H1 (cell line): ENCODE results near the gene RBM17. TPM values are rescaled to one million over a fixed set of nuclear protein-coding genes. Genes with fewer than 3 reads are reported as not detected.

Experiments used
- CTCF ChIA-PET: fragments of 300-600 bp; sonication (Branson Sonifier 250); formaldehyde crosslinking; loops from one replicate; lab custom pipeline; 2021; ENCODE audit not compliant: partially characterized antibody; lab: Charles Lee
- POLR2A ChIA-PET: fragments of 300-600 bp; sonication (Branson Sonifier 250); formaldehyde crosslinking; loops from one replicate; lab custom pipeline; 2021; ENCODE audit warnings: inconsistent platforms; ENCODE audit not compliant: partially characterized antibody; lab: Charles Lee
- DNase-seq, 2 experiments: peaks; one replicate each; pipeline versions ENCODE4 v3.0.0 to v3.0.0-alpha.2; 2010 to 2022; ENCODE audit warnings: low spot score in 2 of 2, low read depth in 1 of 2, mixed read lengths in 1 of 2
- FAIRE-seq: peaks from 2 replicates; lab custom pipeline; 2011; peaks lifted over from hg19 to GRCh38; lab: Jason Lieb, UNC
- H2AFZ ChIP-seq: 2 replicates; pipeline ENCODE4 v1.8.1; 2012; ENCODE audit warnings: low read length, inconsistent platforms
- H2AK5ac ChIP-seq: 2 replicates; pipeline ENCODE4 v1.6.1; 2013; ENCODE audit warnings: low read depth, low read length
- H2BK120ac ChIP-seq: replicated peaks from 2 replicates; pipeline ENCODE3; 2013; ENCODE audit warnings: low read depth, low read length, inconsistent platforms
- H2BK12ac ChIP-seq: 2 replicates; pipeline ENCODE4 v1.6.1; 2013; ENCODE audit warnings: low read depth, low read length
- H2BK15ac ChIP-seq: 2 replicates; pipeline ENCODE4 v1.6.1; 2013; ENCODE audit warnings: low read length
- H2BK20ac ChIP-seq: 2 replicates; pipeline ENCODE4 v1.6.1; 2013; ENCODE audit warnings: low read length
- H2BK5ac ChIP-seq: 2 replicates; pipeline ENCODE4 v1.6.1; 2013; ENCODE audit warnings: low read depth, low read length
- H3K14ac ChIP-seq: 2 replicates; pipeline ENCODE4 v1.6.1; 2013; ENCODE audit warnings: inconsistent platforms; ENCODE audit not compliant: insufficient read length
- H3K18ac ChIP-seq: 2 replicates; pipeline ENCODE4 v1.6.1; 2013; ENCODE audit warnings: low read length; ENCODE audit errors: extremely low read depth
- H3K23ac ChIP-seq: 2 replicates; pipeline ENCODE4 v1.6.1; 2013; ENCODE audit warnings: inconsistent platforms; ENCODE audit not compliant: insufficient read length
- H3K23me2 ChIP-seq: 2 replicates; pipeline ENCODE4 v1.6.1; 2013; ENCODE audit warnings: low read depth, low read length
- H3K27ac ChIP-seq: 2 replicates; pipeline ENCODE4 v1.6.1; 2011; ENCODE audit warnings: low read depth, low read length, inconsistent platforms
- H3K27me3 ChIP-seq, 4 experiments: replicated peaks in 1 of 4; 1 replicate in 1 of 4; 2 replicates in 3 of 4; pipeline versions ENCODE4 v1.6.1 to v1.8.1; 2011 to 2013; ENCODE audit warnings: low read length in 3 of 4, mild to moderate bottlenecking in 3 of 4, inconsistent platforms in 2 of 4, mixed read lengths in 2 of 4, moderate library complexity in 1 of 4; ENCODE audit not compliant: control insufficient read depth in 3 of 4, insufficient read depth in 3 of 4; ENCODE audit errors: extremely low read depth in 1 of 4
- H3K36me3 ChIP-seq, 4 experiments: 2 replicates each; pipeline versions ENCODE4 v1.6.1 to v1.8.1; 2011 to 2013; ENCODE audit warnings: mild to moderate bottlenecking in 4 of 4, low read length in 3 of 4, moderate library complexity in 2 of 4, control low read depth in 1 of 4, inconsistent platforms in 1 of 4; ENCODE audit not compliant: insufficient read depth in 4 of 4, control insufficient read depth in 2 of 4
- H3K4ac ChIP-seq: replicated peaks from 2 replicates; pipeline ENCODE3; 2013; ENCODE audit warnings: low read length, low read depth, mixed read lengths, inconsistent platforms; ENCODE audit not compliant: insufficient read length
- H3K4me1 ChIP-seq, 4 experiments: replicated peaks in 1 of 4; 1 replicate in 1 of 4; 2 replicates in 3 of 4; pipeline versions ENCODE4 v1.6.1 to v1.8.1; 2011 to 2013; ENCODE audit warnings: low read length in 3 of 4, inconsistent platforms in 2 of 4, mixed read lengths in 1 of 4; ENCODE audit not compliant: insufficient read depth in 4 of 4, control insufficient read depth in 3 of 4
- H3K4me2 ChIP-seq, 2 experiments: 2 replicates each; pipeline versions ENCODE4 v1.6.1 to v1.8.1; 2011 to 2013; ENCODE audit warnings: low read depth in 2 of 2, low read length in 2 of 2, control low read depth in 1 of 2, inconsistent platforms in 1 of 2, mild to moderate bottlenecking in 1 of 2; ENCODE audit not compliant: insufficient read depth in 1 of 2
- H3K4me3 ChIP-seq, 4 experiments: fragments of 200-600, 300-600 bp in 1 of 4; sonication (generic), shearing (Covaris generic), sonication (Bioruptor Twin) in 1 of 4; 2 replicates each; pipeline versions ENCODE4 v1.5.1 to v1.8.1; 2011 to 2016; ENCODE audit warnings: low read length in 4 of 4, low read depth in 3 of 4, control low read depth in 2 of 4, inconsistent platforms in 2 of 4, mild to moderate bottlenecking in 2 of 4, mixed read lengths in 1 of 4, moderate library complexity in 1 of 4; ENCODE audit not compliant: insufficient read depth in 2 of 4; ENCODE audit errors: extremely low read depth in 1 of 4
- H3K56ac ChIP-seq: replicated peaks from 2 replicates; pipeline ENCODE3; 2013; ENCODE audit warnings: low read depth, mild to moderate bottlenecking, mixed read lengths, low read length, inconsistent platforms; ENCODE audit not compliant: insufficient read length
- H3K79me1 ChIP-seq: 2 replicates; pipeline ENCODE4 v1.6.1; 2013; ENCODE audit warnings: low read depth, low read length, control low read depth
- H3K79me2 ChIP-seq, 2 experiments: 2 replicates each; pipeline versions ENCODE4 v1.6.1 to v1.8.1; 2012 to 2013; ENCODE audit warnings: low read length in 2 of 2, mild to moderate bottlenecking in 2 of 2, inconsistent platforms in 1 of 2; ENCODE audit not compliant: insufficient read depth in 2 of 2, control insufficient read depth in 1 of 2
- H3K9ac ChIP-seq, 4 experiments: replicated peaks in 1 of 4; 1 replicate in 1 of 4; 2 replicates in 3 of 4; pipeline versions ENCODE4 v1.6.1 to v1.8.1; 2011 to 2013; ENCODE audit warnings: low read depth in 3 of 4, low read length in 3 of 4, control low read depth in 2 of 4, mild to moderate bottlenecking in 2 of 4, moderate library complexity in 2 of 4, inconsistent platforms in 1 of 4; ENCODE audit errors: extremely low read depth in 1 of 4
- H3K9me3 ChIP-seq, 2 experiments: 2 replicates each; pipeline versions ENCODE4 v1.6.1 to v1.8.1; 2012 to 2013; ENCODE audit warnings: mild to moderate bottlenecking in 2 of 2, moderate library complexity in 2 of 2, control low read depth in 1 of 2, inconsistent platforms in 1 of 2, low read depth in 1 of 2, low read length in 1 of 2, mixed read lengths in 1 of 2; ENCODE audit not compliant: insufficient read depth in 2 of 2
- H4K20me1 ChIP-seq, 2 experiments: replicated peaks in 1 of 2; 2 replicates each; pipeline versions ENCODE3 to v1.8.1; 2011 to 2013; ENCODE audit warnings: inconsistent platforms in 2 of 2, low read length in 2 of 2, mild to moderate bottlenecking in 1 of 2; ENCODE audit not compliant: insufficient read depth in 2 of 2, control insufficient read depth in 1 of 2
- H4K5ac ChIP-seq: 2 replicates; pipeline ENCODE4 v1.6.1; 2013; ENCODE audit warnings: low read length, low read depth, mixed read lengths, inconsistent platforms; ENCODE audit not compliant: insufficient read length
- H4K8ac ChIP-seq: 2 replicates; pipeline ENCODE4 v1.8.0; 2013; ENCODE audit warnings: mild to moderate bottlenecking, moderate library complexity, low read length, inconsistent platforms; ENCODE audit not compliant: insufficient read depth; ENCODE audit errors: extremely low read depth
- H4K91ac ChIP-seq: replicated peaks from 2 replicates; pipeline ENCODE3; 2013; ENCODE audit warnings: low read length, mixed read lengths, inconsistent platforms; ENCODE audit not compliant: insufficient read length
- CBX8 ChIP-seq: fragments of 300-800, 300-1000 bp; sonication (generic); IDR thresholded peaks from 2 replicates; pipeline ENCODE4 v1.7.1; 2016; ENCODE audit warnings: low read depth, low read length, borderline replicate concordance
- CREB1 ChIP-seq: IDR thresholded peaks from 2 replicates; pipeline ENCODE4 v1.6.1; 2012; ENCODE audit warnings: inconsistent platforms
- RXRA ChIP-seq: IDR thresholded peaks from 2 replicates; pipeline ENCODE4 v1.6.1; 2011; ENCODE audit warnings: low read depth, mild to moderate bottlenecking, low read length, moderate library complexity; ENCODE audit not compliant: insufficient read depth
- SP1 ChIP-seq: IDR thresholded peaks from 2 replicates; pipeline ENCODE4 v1.6.1; 2011; ENCODE audit warnings: low read depth, low read length
- SRF ChIP-seq: IDR thresholded peaks from 2 replicates; pipeline ENCODE4 v1.6.1; 2011; ENCODE audit warnings: mild to moderate bottlenecking, low read depth, low read length, moderate library complexity
- TAF7 ChIP-seq: optimal IDR thresholded peaks from 2 replicates; pipeline ENCODE3; 2011; ENCODE audit warnings: low read depth, mild to moderate bottlenecking, inconsistent platforms, low read length, moderate library complexity, borderline replicate concordance
- WGBS, 2 experiments: shearing (Covaris generic) in 1 of 2; methylation state at CpG; one replicate each; pipeline versions ENCODE4 v1.1.6 to v1.1.7; 2013 to 2015; ENCODE audit warnings: low lambda C conversion rate in 2 of 2, mixed read lengths in 2 of 2, inconsistent platforms in 1 of 2, low coverage in 1 of 2, missing lambda C conversion rate in 1 of 2; ENCODE audit not compliant: insufficient replicate concordance in 2 of 2, insufficient coverage in 1 of 2, insufficient read length in 1 of 2; ENCODE audit errors: extremely low coverage in 1 of 2, missing lambda C conversion rate in 1 of 2; 5-methylcytosine and 5-hydroxymethylcytosine counted together
- polyA plus RNA-seq, 7 experiments: library from polyadenylated mRNA; depleted of rRNA in 3 of 7; stranded (reverse) in 5 of 7; unstranded in 2 of 7; fragments of >200 nt in 5 of 7; fragments of 200-250 nt in 2 of 7; gene quantifications; 1 replicate in 5 of 7; 2 replicates in 1 of 7; 4 replicates in 1 of 7; pipeline versions ENCODE4 v1.2.1 to v1.2.3, GENCODE V29; 2011 to 2013; ENCODE audit warnings: missing spikeins in 2 of 7, mixed read lengths in 2 of 7
- total RNA-seq: library from RNA; stranded (reverse); fragmentation: NEBNext Ultra II Directional; extraction: Animal tissue kit (Norgen Biotek cat#: 25700); gene quantifications from 2 replicates; pipeline ENCODE4 v1.2.1, GENCODE V29; 2021
- TF ChIP-seq, protein P1 (sequence below): IDR thresholded peaks from 2 replicates; pipeline ENCODE4 v1.6.1; 2012; ENCODE audit warnings: inconsistent platforms

RBM17 gene
- total and polyA plus RNA-seq, 2 of the 8 experiments (the other 6 are each of a cell fraction or from before 2014, with no cell fraction given), result 15.7 to 128 TPM

DNA sequence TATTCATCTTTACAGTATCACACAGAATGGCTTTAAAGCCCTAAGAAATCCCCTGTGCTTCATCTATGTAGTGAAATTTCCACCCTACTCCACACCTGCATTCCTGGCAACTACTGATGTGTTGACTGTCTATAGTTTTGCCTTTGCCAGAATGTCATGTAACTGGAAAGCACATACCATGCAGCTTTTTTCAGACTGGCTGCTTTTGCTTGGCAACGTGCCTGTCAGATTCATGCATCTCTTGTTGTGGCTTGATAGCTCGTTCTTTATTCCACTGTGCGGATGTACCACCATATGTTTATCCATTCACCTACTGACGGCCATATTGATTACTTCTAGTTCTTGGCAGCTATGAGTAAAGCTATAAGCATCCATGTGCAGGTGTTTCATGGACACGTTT is 30.6 kb downstream of the RBM17 start:
- H3K4me3 ChIP-seq, result no peak overlapping the region
- no peak overlapping the region for H2BK15ac ChIP-seq
- H4K5ac ChIP-seq, result no peak overlapping the region
- peaks cover 6 to 26% (median 9%) of the 10 kb centered on the region in 4 experiments; a peak in 7 of 8 replicates for H3K36me3 ChIP-seq
- H2AFZ ChIP-seq, result no peak overlapping the region
- no peaks in the 10 kb centered on the region for H4K20me1 ChIP-seq
- no peaks in the 10 kb centered on the region for H3K27me3 ChIP-seq
- ChIA-PET POLR2A (interaction anchor here (0.6 kb wide), 1 partner anchor 22 kb away, joined by 4 read pairs; no protein-coding TSS in a partner anchor), CTCF (interaction anchor here (1.6 to 3.4 kb wide), 5 partner anchors 9 to 83 kb away, joined by 4 to 15 read pairs (median 6); partner anchors contain the start of gene PFKFB3)
- TF ChIP-seq SP1, result no peak
- no peak for TF ChIP-seq CBX8
- no peak for TF ChIP-seq SRF
- no peak for TF ChIP-seq CREB1
- TF ChIP-seq TAF7, result no peak
- TF ChIP-seq RXRA, result no peak
- TF ChIP-seq, protein P1, sequence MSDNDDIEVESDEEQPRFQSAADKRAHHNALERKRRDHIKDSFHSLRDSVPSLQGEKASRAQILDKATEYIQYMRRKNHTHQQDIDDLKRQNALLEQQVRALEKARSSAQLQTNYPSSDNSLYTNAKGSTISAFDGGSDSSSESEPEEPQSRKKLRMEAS, result no peak
- H3K9me3 ChIP-seq, result no peaks in the 10 kb centered on the region
- H2BK120ac ChIP-seq, result no peak overlapping the region
- no peak overlapping the region for H3K9ac ChIP-seq
- FAIRE-seq (no peak), DNase-seq (no peak)
- no peak overlapping the region for H3K18ac ChIP-seq
- H3K4ac ChIP-seq, result no peak overlapping the region
- no peak overlapping the region for H2BK20ac ChIP-seq
- H3K79me2 ChIP-seq, result no peaks in the 10 kb centered on the region
- H3K23ac ChIP-seq, result no peak overlapping the region
- no peak overlapping the region for H4K91ac ChIP-seq
- no peak overlapping the region for H3K14ac ChIP-seq
- no peaks in the 10 kb centered on the region; a peak in 2 of 7 replicates for H3K4me1 ChIP-seq
- H4K8ac ChIP-seq, result no peak overlapping the region
- H3K27ac ChIP-seq, result no peak overlapping the region
- no peak overlapping the region for H2AK5ac ChIP-seq
- 83% methylated on average over 5 of the region's 5 CpGs; no CpG with 5 or more reads in 1 of the 2 experiments for WGBS, 2 experiments
- H3K23me2 ChIP-seq, result no peaks in the 10 kb centered on the region
- no peaks in the 10 kb centered on the region; the same call in 1 of the 2 replicates for H3K79me1 ChIP-seq
- H3K4me2 ChIP-seq, result no peak overlapping the region
- no peak overlapping the region for H3K56ac ChIP-seq
- H2BK5ac ChIP-seq, result no peak overlapping the region
- H2BK12ac ChIP-seq, result no peak overlapping the region
